GM06990 (cell line): Measurements from ENCODE around the gene LYRM4.

Source experiments
- DNase-seq: peaks from one replicate; pipeline ENCODE4 v3.0.0-alpha.2; 2011; ENCODE audit not compliant: insufficient read length; ENCODE audit errors: extremely low read depth
- H3K27me3 ChIP-seq: replicated peaks from 2 replicates; pipeline ENCODE4 v1.6.0; 2011; ENCODE audit warnings: low read length; ENCODE audit not compliant: control insufficient read depth, insufficient read depth
- H3K36me3 ChIP-seq: 2 replicates; pipeline ENCODE4 v1.5.1; 2011; ENCODE audit warnings: low read length; ENCODE audit not compliant: control insufficient read depth, insufficient read depth
- H3K4me3 ChIP-seq: replicated peaks from 2 replicates; pipeline ENCODE4 v1.5.1; 2011; ENCODE audit warnings: low read depth, mild to moderate bottlenecking, control low read depth, low read length
- CTCF ChIP-seq: IDR thresholded peaks from 2 replicates; pipeline ENCODE4 v1.5.1; 2011; ENCODE audit warnings: low read length, control low read depth, mild to moderate bottlenecking, inconsistent platforms; ENCODE audit not compliant: insufficient read depth, poor library complexity, severe bottlenecking

Gene LYRM4

GRCh38 chr6:5215159-5215558 lies 45.6 kb downstream of the LYRM4 start:
- peaks cover 4% of the 10 kb centered on the region for H3K36me3 ChIP-seq
- no peak for DNase-seq
- H3K27me3 ChIP-seq = no peaks in the 10 kb centered on the region
- no peak overlapping the region for H3K4me3 ChIP-seq
- TF ChIP-seq CTCF = no peak

- Histone ChIP-seq H3K36me3 (peaks cover 4% of the 10 kb centered on the region), H3K27me3 (no peaks in the 10 kb centered on the region), H3K4me3 (no peak overlapping the region)
- peak; percentile 78 for TF ChIP-seq CTCF
- DNase-seq = peak; percentile 51
Measured at GRCh38 chr6:5214570-5215052, 46.1 kb downstream of the LYRM4 start.

GRCh38 chr6:5213836-5214235 lies 46.9 kb downstream of the LYRM4 start:
- no peak for TF ChIP-seq CTCF
- no peak for DNase-seq

GRCh38 chr6:5211492-5211891 lies 49.3 kb downstream of the LYRM4 start:
- TF ChIP-seq CTCF = no peak
- Histone ChIP-seq H3K4me3 (no peak overlapping the region), H3K27me3 (no peaks in the 10 kb centered on the region), H3K36me3 (peaks cover 4% of the 10 kb centered on the region)
- DNase-seq = no peak

More at GRCh38 chr6:5213836-5214235, 46.9 kb downstream of the LYRM4 start:
- H3K36me3 ChIP-seq = peaks cover 4% of the 10 kb centered on the region
- H3K4me3 ChIP-seq = no peak overlapping the region
- no peaks in the 10 kb centered on the region for H3K27me3 ChIP-seq

GRCh38 chr6:5208471-5208971 lies 52.2 kb downstream of the LYRM4 start:
- H3K4me3 ChIP-seq = no peak overlapping the region
- DNase-seq = no peak
- peaks cover 3% of the 10 kb centered on the region for H3K36me3 ChIP-seq
- TF ChIP-seq CTCF = no peak
- H3K27me3 ChIP-seq = no peaks in the 10 kb centered on the region

- no peak for DNase-seq
- H3K27me3 ChIP-seq = no peaks in the 10 kb centered on the region
- TF ChIP-seq CTCF = no peak
- H3K36me3 ChIP-seq = no peaks in the 10 kb centered on the region
- H3K4me3 ChIP-seq = no peak overlapping the region
Measured at GRCh38 chr6:5208057-5208456, 52.7 kb downstream of the LYRM4 start.
